T-cell (primary cell): ENCODE data around the gene INPP5D. TPM values are rescaled to one million over a fixed set of nuclear protein-coding genes. Genes with fewer than 3 reads are reported as not detected.
"Not testable (repeated sequence)": the region's sequence is repeated elsewhere in the genome, so short reads cannot be mapped to it uniquely, and the experiment has no call there.

Experiments used
- ATAC-seq, 4 experiments: fragments of 200-7000 bp in 3 of 4; fragments of 150-1000 bp in 1 of 4; cut with Tn5 transposase; replicated peaks in 1 of 4; 1 replicate in 3 of 4; 2 replicates in 1 of 4; pipeline ENCODE4 v1.10.0; 2021; ENCODE audit warnings: moderate library complexity in 3 of 4, mild to moderate bottlenecking in 2 of 4, moderate number of reproducible peaks in 1 of 4
- CTCF ChIA-PET, 2 donors: fragments of 300-600 bp; sonication (Branson Sonifier 250); formaldehyde crosslinking; loops; one replicate each; lab custom pipeline; 2022; ENCODE audit warnings: antibody characterized with exemption in 2 of 2; lab: Charles Lee
- POLR2A ChIA-PET, 2 donors: fragments of 300-600 bp; sonication (Branson Sonifier 250); formaldehyde crosslinking; loops; one replicate each; lab custom pipeline; 2022; ENCODE audit warnings: antibody characterized with exemption in 2 of 2; lab: Charles Lee
- DNase-seq, 35 experiments: peaks; one replicate each; pipeline versions ENCODE4 v3.0.0 to v3.0.0-alpha.2; 2013 to 2023
- H3K27ac ChIP-seq: one replicate; pipeline ENCODE4 v1.5.1; 2013; ENCODE audit warnings: low read length
- H3K27me3 ChIP-seq, 2 experiments: replicated peaks in 1 of 2; 1 replicate in 1 of 2; 2 replicates in 1 of 2; pipeline versions ENCODE4 v1.6.1 to v1.7.0; 2013; ENCODE audit warnings: low read length in 1 of 2, mixed read lengths in 1 of 2; ENCODE audit not compliant: control insufficient read depth in 2 of 2, insufficient read depth in 2 of 2; ENCODE audit errors: extremely low read depth in 1 of 2
- H3K36me3 ChIP-seq, 2 donors: 1 replicate in 1 of 2; 2 replicates in 1 of 2; pipeline versions ENCODE4 v1.6.1 to v1.7.0; 2013; ENCODE audit warnings: low read length in 1 of 2; ENCODE audit not compliant: control insufficient read depth in 2 of 2, insufficient read depth in 1 of 2; ENCODE audit errors: extremely low read depth in 1 of 2
- H3K4me1 ChIP-seq, 2 experiments: 1 replicate in 1 of 2; 2 replicates in 1 of 2; pipeline versions ENCODE4 v1.6.1 to v1.7.0; 2013; ENCODE audit warnings: low read length in 2 of 2, mixed read lengths in 1 of 2; ENCODE audit not compliant: insufficient read depth in 2 of 2, control insufficient read depth in 1 of 2; ENCODE audit errors: extremely low read depth in 1 of 2
- H3K4me3 ChIP-seq, 2 donors: 1 replicate in 1 of 2; 2 replicates in 1 of 2; pipeline versions ENCODE4 v1.5.1 to v1.7.0; 2013; ENCODE audit warnings: mild to moderate bottlenecking in 2 of 2, low read length in 1 of 2, moderate library complexity in 1 of 2; ENCODE audit not compliant: control insufficient read depth in 1 of 2; ENCODE audit errors: extremely low read depth in 1 of 2
- H3K9me3 ChIP-seq: 2 replicates; pipeline ENCODE4 v1.7.0; 2013
- H3K27ac Mint-ChIP-seq, 2 donors: one replicate each; pipeline ENCODE4 v1.8.0; 2020 to 2021; ENCODE audit warnings: mild to moderate bottlenecking in 2 of 2, mixed read lengths in 2 of 2
- H3K27me3 Mint-ChIP-seq, 2 donors: one replicate each; pipeline ENCODE4 v1.8.0; 2021 to 2022; ENCODE audit warnings: mixed read lengths in 2 of 2
- H3K36me3 Mint-ChIP-seq: one replicate; pipeline ENCODE4 v1.8.0; 2021; ENCODE audit warnings: mixed read lengths
- H3K4me1 Mint-ChIP-seq, 3 donors: one replicate each; pipeline ENCODE4 v1.8.0; 2020 to 2022; ENCODE audit warnings: mixed read lengths in 3 of 3, mild to moderate bottlenecking in 1 of 3
- H3K4me3 Mint-ChIP-seq, 3 donors: one replicate each; pipeline ENCODE4 v1.8.0; 2020 to 2022; ENCODE audit warnings: mild to moderate bottlenecking in 3 of 3, mixed read lengths in 3 of 3, moderate library complexity in 3 of 3
- H3K9me3 Mint-ChIP-seq, 3 donors: one replicate each; pipeline ENCODE4 v1.8.0; 2020 to 2022; ENCODE audit warnings: mixed read lengths in 3 of 3
- WGBS: methylation state at CpG from one replicate; pipeline ENCODE4 v1.1.5; 2013; ENCODE audit warnings: missing lambda C conversion rate; ENCODE audit not compliant: insufficient coverage; 5-methylcytosine and 5-hydroxymethylcytosine counted together
- total RNA-seq, 35 experiments: library from RNA in 6 of 35; stranded (reverse) in 6 of 35; fragments of 120-200 nt in 1 of 35; gene quantifications; one replicate each; pipeline versions ENCODE4 v1.2.1 to v1.2.4 and lab custom pipeline; 2013 to 2026

INPP5D gene
- total RNA-seq, 5 donors from 2014 or later (not counting 1 experiment from before 2014, with no cell fraction given), result 108 to 216 (median 135) TPM

DNA sequence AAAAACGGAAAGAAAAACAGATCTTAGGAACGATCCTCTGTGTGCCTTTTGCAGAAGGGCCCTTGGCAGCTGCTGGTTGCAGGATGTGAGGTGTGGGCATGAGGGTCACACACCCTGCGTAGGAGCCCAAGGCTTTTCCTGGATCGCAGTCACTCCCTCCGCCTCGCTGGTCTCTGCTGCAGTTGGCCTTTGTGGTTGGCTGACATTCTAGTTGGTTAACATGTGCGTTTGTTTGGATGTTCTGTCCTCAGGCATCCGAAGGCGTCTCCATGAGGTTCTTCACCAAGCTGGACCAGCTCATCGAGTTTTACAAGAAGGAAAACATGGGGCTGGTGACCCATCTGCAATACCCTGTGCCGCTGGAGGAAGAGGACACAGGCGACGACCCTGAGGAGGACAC, 61.7 kb downstream of the INPP5D start:
- H3K4me1 Mint-ChIP-seq, result peaks cover 33 to 39% (median 36%) of the 10 kb centered on the region in 3 donors
- H3K27ac ChIP-seq, result no peak overlapping the region
- peak overlapping the region in 1 of 2 donors; percentile 22 for H3K27ac Mint-ChIP-seq
- H3K9me3 Mint-ChIP-seq, result peaks cover 0 to 3% (median 0%) of the 10 kb centered on the region in 3 donors
- 91% methylated on average over 13 of the region's 13 CpGs for WGBS
- ChIA-PET CTCF (interaction anchor here in 1 of 2 donors (1.0 kb wide), 1 partner anchor 9 kb away, joined by 5 read pairs; no protein-coding TSS in a partner anchor), POLR2A (interaction anchor here in 1 of 2 donors (0.6 kb wide), 1 partner anchor 8 kb away, joined by 6 read pairs; no protein-coding TSS in a partner anchor)
- H3K4me3 ChIP-seq, result no peak overlapping the region
- H3K36me3 Mint-ChIP-seq, result peaks cover 49% of the 10 kb centered on the region
- no peak overlapping the region for H3K4me3 Mint-ChIP-seq
- peaks cover 8 to 72% of the 10 kb centered on the region in 2 donors for H3K36me3 ChIP-seq
- no peaks in the 10 kb centered on the region for H3K27me3 Mint-ChIP-seq
- no peak for ATAC-seq
- no peaks in the 10 kb centered on the region for H3K9me3 ChIP-seq
- DNase-seq, result no peak
- H3K4me1 ChIP-seq, result peaks cover 17 to 32% of the 10 kb centered on the region in 2 experiments
- no peaks in the 10 kb centered on the region for H3K27me3 ChIP-seq

DNA sequence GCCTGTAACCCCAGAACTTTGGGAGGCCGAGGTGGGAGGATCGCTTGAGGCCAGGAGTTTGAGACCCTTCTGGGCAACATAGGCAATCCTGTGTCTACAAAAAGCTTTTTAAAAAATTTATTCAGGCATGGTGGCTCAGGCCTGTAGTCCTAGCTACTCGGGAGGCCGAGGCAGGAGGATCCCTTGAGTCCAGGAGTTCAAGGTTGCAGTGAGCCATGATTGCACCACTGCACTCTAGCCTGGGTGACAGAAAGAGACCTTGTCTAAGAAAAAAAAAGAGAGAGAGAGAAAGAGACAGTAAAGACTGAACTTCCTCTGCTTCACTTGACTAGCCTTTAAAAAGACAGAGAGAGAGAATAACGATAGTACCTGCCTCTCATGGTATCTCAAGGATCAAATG, 62.4 kb downstream of the INPP5D start:
- no peaks in the 10 kb centered on the region for H3K9me3 ChIP-seq
- Mint-ChIP-seq H3K9me3 (peaks cover 0 to 3% (median 0%) of the 10 kb centered on the region in 3 donors), H3K27ac (peak overlapping the region in 1 of 2 donors; percentile 28), H3K4me3 (no peak overlapping the region), H3K27me3 (no peaks in the 10 kb centered on the region), H3K36me3 (peaks cover 55% of the 10 kb centered on the region), H3K4me1 (peaks cover 26 to 32% (median 29%) of the 10 kb centered on the region in 3 donors)
- 97% methylated on average over 4 of the region's 5 CpGs for WGBS
- no peak for DNase-seq
- no peaks in the 10 kb centered on the region for H3K27me3 ChIP-seq
- ATAC-seq, result no peak
- peaks cover 11 to 25% of the 10 kb centered on the region in 2 experiments for H3K4me1 ChIP-seq
- H3K4me3 ChIP-seq, result no peak overlapping the region
- POLR2A ChIA-PET, result interaction anchor here in 1 of 2 donors (0.6 kb wide), 1 partner anchor 9 kb away, joined by 6 read pairs; no protein-coding TSS in a partner anchor
- CTCF ChIA-PET, result interaction anchor here in 1 of 2 donors (0.7 to 1.0 kb wide), 2 partner anchors 9 to 685 kb away, joined by 5 to 7 read pairs; no protein-coding TSS in a partner anchor
- peaks cover 11 to 75% of the 10 kb centered on the region in 2 donors for H3K36me3 ChIP-seq
- H3K27ac ChIP-seq, result no peak overlapping the region

DNA sequence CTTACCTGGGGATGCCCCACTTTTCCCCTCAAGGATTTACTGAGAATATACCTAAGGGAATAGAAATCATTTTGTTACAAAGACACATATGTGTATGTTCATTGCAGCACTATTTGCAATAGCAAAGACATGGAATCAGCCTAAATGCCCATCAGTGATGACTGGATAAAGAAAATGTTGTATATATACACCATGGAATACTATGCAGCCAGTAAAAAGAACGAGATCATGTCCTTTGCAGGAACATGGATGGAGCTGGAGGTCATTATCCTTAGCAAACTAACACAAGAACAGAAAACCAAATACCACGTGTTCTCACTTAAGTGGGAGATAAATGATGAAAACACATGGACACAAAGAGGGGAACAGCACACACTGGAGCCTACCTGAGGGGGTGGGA, 63.4 kb downstream of the INPP5D start:
- H3K4me3 ChIP-seq, H3K4me3 Mint-ChIP-seq, ATAC-seq, H3K27me3 Mint-ChIP-seq, H3K9me3 ChIP-seq, H3K27ac Mint-ChIP-seq, H3K27me3 ChIP-seq, H3K27ac ChIP-seq, H3K9me3 Mint-ChIP-seq, DNase-seq, POLR2A ChIA-PET: not testable (repeated sequence)
- Histone ChIP-seq H3K4me1 (peaks cover 2 to 15% of the 10 kb centered on the region in 2 experiments), H3K36me3 (peaks cover 11 to 75% of the 10 kb centered on the region in 2 donors)
- H3K36me3 Mint-ChIP-seq, result peaks cover 48% of the 10 kb centered on the region
- CTCF ChIA-PET, result interaction anchor here in 1 of 2 donors (0.6 kb wide), 1 partner anchor 127 kb away, joined by 4 read pairs; no protein-coding TSS in a partner anchor
- WGBS, result no CpG with 5 or more reads among the region's 2 CpGs
- peaks cover 15 to 25% (median 19%) of the 10 kb centered on the region in 3 donors for H3K4me1 Mint-ChIP-seq

- peak in 1 of 35 experiments; percentile 13 for DNase-seq
- Mint-ChIP-seq H3K27ac (peak overlapping the region in 1 of 2 donors; percentile 57), H3K27me3 (no peaks in the 10 kb centered on the region), H3K36me3 (peaks cover 40% of the 10 kb centered on the region), H3K4me1 (peaks cover 6 to 19% (median 14%) of the 10 kb centered on the region in 3 donors), H3K4me3 (no peak overlapping the region), H3K9me3 (peaks cover 0 to 3% (median 0%) of the 10 kb centered on the region in 3 donors)
- 94% methylated on average over 17 of the region's 21 CpGs for WGBS
- Histone ChIP-seq H3K27me3 (no peaks in the 10 kb centered on the region), H3K4me3 (no peak overlapping the region), H3K27ac (no peak overlapping the region), H3K4me1 (peaks cover 0 to 18% of the 10 kb centered on the region in 2 experiments), H3K9me3 (no peaks in the 10 kb centered on the region), H3K36me3 (peaks cover 11 to 77% of the 10 kb centered on the region in 2 donors)
- no peak for ATAC-seq
- CTCF ChIA-PET, result no interaction called here
- POLR2A ChIA-PET, result no interaction called here
These were observed 64.4 kb downstream of the INPP5D start for GRCh38 chr2:233124421-233125080.

- H3K4me1 ChIP-seq, result peaks cover 0 to 18% of the 10 kb centered on the region in 2 experiments
- POLR2A ChIA-PET, result no interaction called here
- H3K27ac Mint-ChIP-seq, result no peak overlapping the region
These were observed 65.4 kb downstream of the INPP5D start for GRCh38 chr2:233125455-233126065.

GRCh38 chr2:233129351-233129978, 69.3 kb downstream of the INPP5D start:
- no peaks in the 10 kb centered on the region for H3K27me3 ChIP-seq
- 93% methylated on average over 5 of the region's 9 CpGs for WGBS
- no peak for ATAC-seq
- POLR2A ChIA-PET, result no interaction called here
- no peak overlapping the region for H3K4me3 ChIP-seq
- no peak overlapping the region for H3K27ac ChIP-seq
- Mint-ChIP-seq H3K36me3 (peaks cover 53% of the 10 kb centered on the region), H3K27me3 (no peaks in the 10 kb centered on the region), H3K4me1 (peaks cover 12 to 21% (median 20%) of the 10 kb centered on the region in 3 donors), H3K4me3 (no peak overlapping the region), H3K27ac (peak overlapping the region; percentile 36 to 52), H3K9me3 (peaks cover 0 to 2% (median 0%) of the 10 kb centered on the region in 3 donors)
- no peaks in the 10 kb centered on the region for H3K9me3 ChIP-seq
- CTCF ChIA-PET, result interaction anchor here in 1 of 2 donors (1.4 kb wide), 1 partner anchor 75 kb away, joined by 4 read pairs; no protein-coding TSS in a partner anchor
- peaks cover 24 to 92% of the 10 kb centered on the region in 2 donors for H3K36me3 ChIP-seq
- peak in 3 of 35 experiments; percentile 9 to 28 (median 12) for DNase-seq
- H3K4me1 ChIP-seq, result peaks cover 0 to 17% of the 10 kb centered on the region in 2 experiments

More at GRCh38 chr2:233125455-233126065, 65.4 kb downstream of the INPP5D start:
- Histone ChIP-seq H3K4me3 (no peak overlapping the region), H3K27ac (no peak overlapping the region), H3K9me3 (no peaks in the 10 kb centered on the region), H3K27me3 (no peaks in the 10 kb centered on the region), H3K36me3 (peaks cover 12 to 85% of the 10 kb centered on the region in 2 donors)
- peaks cover 45% of the 10 kb centered on the region for H3K36me3 Mint-ChIP-seq
- peaks cover 0 to 3% (median 0%) of the 10 kb centered on the region in 3 donors for H3K9me3 Mint-ChIP-seq
- no peaks in the 10 kb centered on the region for H3K27me3 Mint-ChIP-seq
- DNase-seq, result no peak
- CTCF ChIA-PET, result no interaction called here
- no peak overlapping the region for H3K4me3 Mint-ChIP-seq
- no peak for ATAC-seq
- 92% methylated on average over 18 of the region's 20 CpGs for WGBS
- peaks cover 11 to 24% (median 13%) of the 10 kb centered on the region in 3 donors for H3K4me1 Mint-ChIP-seq
